Measurements from ENCODE around the gene ZNF420. TPM values are rescaled to one million over a fixed set of nuclear protein-coding genes. Genes with fewer than 3 reads are reported as not detected.

Gene ZNF420
- total RNA-seq, 2 donors from 2014 or later: 5.6 to 8.6 TPM

- H3K9me3 ChIP-seq: peaks cover 0 to 4% of the 10 kb centered on the region in 2 donors
- peak within 1 kb of the TSS; percentile 67 to 84 for H3K4me3 ChIP-seq
- peaks cover 0 to 8% of the 10 kb centered on the region in 2 donors for H3K4me1 ChIP-seq
- TF ChIP-seq CTCF (IDR thresholded peaks at IDR 0.05): peak in 1 of 2 donors; percentile 53
- H3K36me3 ChIP-seq: peaks cover 24% of the 10 kb centered on the region
- DNase-seq (ENCODE audit: low spot score): peak; percentile 94
- H3K27ac ChIP-seq: peak within 1 kb of the TSS; percentile 72 to 83
- no peaks in the 10 kb centered on the region for H3K27me3 ChIP-seq
These were observed 94.4 kb downstream of the ZNF420 start, which contains the start of gene ZNF585A for GRCh38 chr19:37172368-37173366. ZNF585A (minus strand) TSS chr19:37172695; CDS start chr19:37169910, 2,785 bp downstream.

Other genes starting within 250 kb of the ZNF420 start
- gene ZNF790, start 240.0 kb upstream of the ZNF420 start, total RNA-seq: 1 to 10 TPM; 4.4 to 6.0 TPM
- under 1 TPM; 0.85 to 0.98 TPM for gene ZNF345, start 227.6 kb upstream of the ZNF420 start, total RNA-seq
- 1 to 10 TPM; 2.2 to 2.4 TPM for gene ZNF829, start 162.1 kb upstream of the ZNF420 start, total RNA-seq
- 1 to 10 TPM; 6.2 to 6.8 TPM for gene ZNF568, start 162.1 kb upstream of the ZNF420 start, total RNA-seq
- 1 to 10 TPM; 7.0 to 9.6 TPM for gene ZNF585A, start 94.3 kb downstream of the ZNF420 start, total RNA-seq
- 1 to 10 TPM; 6.3 to 7.6 TPM for gene ZNF585B, start 132.1 kb downstream of the ZNF420 start, total RNA-seq
- 1 to 10 TPM; 5.3 to 8.3 TPM for gene ZNF383, start 139.8 kb downstream of the ZNF420 start, total RNA-seq

All from right atrium auricular region (tissue), 2 donors.